HK-2 (cell line): ENCODE results near the gene MBD1.
A peak's percentile ranks its signal among the peaks of the same experiment; 100 is the strongest.
"Not testable (repeated sequence)": the region's sequence is repeated elsewhere in the genome, so short reads cannot be mapped to it uniquely, and the experiment has no call there.

ENCODE experiments used
- DNase-seq: peaks from one replicate; pipeline ENCODE4 v3.0.0-alpha.2; 2018; ENCODE audit not compliant: unreplicated experiment

Gene MBD1

GRCh38 chr18:50281295-50281971 lies at the start of gene MBD1:
Gene MBD1, minus strand, starts transcription at chr18:50281523. Its CDS starts 1,531 bp downstream, at chr18:50279992.
- DNase-seq = peak; percentile 89

- DNase-seq = no peak
Measured at GRCh38 chr18:50330176-50330575, 48.9 kb upstream of the MBD1 start.

DNA sequence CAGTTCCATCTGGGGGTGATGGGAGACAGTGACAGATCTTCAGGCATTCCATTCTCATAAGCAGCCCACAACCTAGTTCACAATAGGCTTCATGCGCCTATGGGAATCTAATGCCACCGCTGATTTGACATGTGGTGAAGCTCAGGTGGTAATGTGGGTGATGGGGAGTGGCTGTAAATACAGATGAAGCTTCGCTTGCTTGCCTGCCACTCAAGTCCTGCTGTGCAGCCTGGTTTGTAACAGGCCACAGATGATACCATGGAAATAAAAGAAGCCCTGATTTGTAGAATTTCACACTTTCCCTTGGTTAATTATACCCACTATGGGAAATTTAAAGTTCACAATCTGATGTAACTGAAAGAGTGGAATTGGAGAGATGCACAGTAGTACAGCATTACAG lies 46.7 kb upstream of the MBD1 start:
- no peak for DNase-seq

DNA sequence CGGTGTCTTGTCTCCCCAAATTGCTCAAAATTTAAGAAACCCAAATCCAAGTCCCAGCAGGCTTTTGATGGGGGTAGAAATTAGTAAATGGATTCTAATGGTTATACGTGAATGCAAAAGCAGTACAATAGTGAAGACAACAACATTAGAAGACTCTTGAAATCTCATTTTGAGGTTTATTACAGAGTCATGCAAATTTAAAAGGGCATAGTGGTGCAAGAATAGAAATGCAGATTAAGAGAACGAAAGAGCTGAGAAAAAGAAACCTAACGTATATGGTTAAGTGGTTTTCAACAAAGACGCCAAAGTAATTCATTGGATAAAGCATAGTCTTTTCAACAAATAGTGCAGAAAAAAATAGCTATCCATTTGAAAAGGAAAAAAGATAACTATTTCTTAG lies 39.4 kb upstream of the MBD1 start:
- DNase-seq = no peak

DNA sequence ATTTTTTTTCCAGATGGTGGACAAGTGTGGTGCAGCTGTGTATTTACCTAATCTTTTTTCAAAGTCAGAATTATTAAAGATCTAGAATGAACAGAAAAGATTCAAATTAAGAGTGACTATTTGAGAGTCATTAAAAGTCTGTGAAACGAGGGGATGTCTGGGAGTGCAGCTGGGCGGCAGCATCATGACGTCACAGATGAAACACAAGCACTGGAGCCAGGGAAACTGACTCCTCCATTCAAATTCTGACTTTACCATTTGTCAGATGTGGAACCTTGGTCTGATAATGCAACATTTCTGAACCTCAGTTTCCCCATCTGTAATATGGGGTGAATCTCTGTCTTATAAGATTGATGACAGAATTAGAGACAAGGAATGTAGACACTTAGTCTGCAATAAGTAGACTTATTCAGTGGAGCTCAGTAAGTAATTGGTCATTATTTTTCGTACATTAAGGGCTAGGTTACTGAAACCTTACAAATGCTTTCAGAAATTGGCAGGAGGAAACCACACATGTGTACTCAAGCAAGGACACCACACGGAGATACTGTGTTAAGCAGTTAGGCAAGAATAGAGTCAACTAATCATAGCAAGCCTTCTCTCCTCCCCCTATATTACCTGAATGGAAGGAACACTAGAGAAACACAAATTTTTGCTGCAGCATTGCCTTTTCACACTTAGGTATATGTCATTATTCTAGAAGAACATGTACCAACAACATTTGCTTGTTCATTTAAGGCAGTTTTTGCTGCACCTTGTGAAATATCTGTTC lies 34.0 kb upstream of the MBD1 start:
- no peak for DNase-seq

DNA sequence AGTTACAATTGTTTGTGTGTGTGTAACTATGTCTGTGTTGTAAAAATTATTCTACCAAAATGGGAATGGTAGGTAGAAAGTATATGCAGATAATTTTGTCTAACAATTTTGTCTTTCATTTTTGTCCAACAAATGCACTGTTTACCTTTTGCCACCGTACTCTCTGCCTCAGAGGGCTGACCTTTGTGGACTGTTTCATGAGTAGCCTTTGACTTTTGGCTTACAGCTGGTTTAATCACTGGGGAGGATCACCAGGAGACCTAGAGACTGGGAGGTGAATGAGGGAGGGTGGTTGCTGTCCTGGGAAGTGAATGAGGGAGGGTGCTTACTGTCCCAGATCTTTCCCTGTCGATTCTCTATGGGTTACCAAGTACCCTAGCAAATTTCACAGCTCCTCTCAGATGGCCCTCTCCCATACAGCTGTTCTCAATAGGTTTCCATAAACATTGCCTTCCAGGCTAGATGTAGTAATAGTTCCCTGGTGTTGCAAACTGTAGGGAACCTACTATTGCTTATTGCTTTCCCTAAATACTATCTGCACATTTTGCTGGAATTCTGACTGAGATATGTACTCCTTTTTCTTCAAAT lies 32.6 kb upstream of the MBD1 start:
- no peak for DNase-seq

GRCh38 chr18:50313031-50313607 lies 31.8 kb upstream of the MBD1 start:
- DNase-seq = no peak

GRCh38 chr18:50312296-50313030 lies 31.1 kb upstream of the MBD1 start:
- DNase-seq = no peak

- DNase-seq = no peak
Measured at GRCh38 chr18:50311650-50312049, 30.3 kb upstream of the MBD1 start.

GRCh38 chr18:50310080-50310479 lies 28.8 kb upstream of the MBD1 start:
- DNase-seq = no peak

- DNase-seq = not testable (repeated sequence)
Measured at GRCh38 chr18:50308851-50309250, 27.5 kb upstream of the MBD1 start.

GRCh38 chr18:50307738-50308470 lies 26.6 kb upstream of the MBD1 start:
- DNase-seq = peak; percentile 67

DNA sequence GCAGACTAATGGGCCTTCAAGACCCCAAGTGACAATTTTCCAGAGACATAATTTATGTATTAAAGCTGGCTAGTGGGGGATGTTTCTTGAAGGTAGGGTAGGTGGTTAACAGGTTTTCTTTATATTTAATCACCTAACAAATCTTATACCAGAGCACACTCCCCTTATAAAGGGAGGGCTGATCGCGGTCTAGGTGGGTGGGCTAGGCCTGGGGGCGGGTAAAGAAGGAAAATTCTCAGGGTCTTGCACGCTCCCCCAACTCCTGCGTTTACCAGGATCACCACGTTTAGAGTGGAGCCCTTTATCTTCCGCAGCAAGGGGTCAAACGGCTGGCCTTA lies 26.0 kb upstream of the MBD1 start:
- no peak for DNase-seq

GRCh38 chr18:50306944-50307343 lies 25.6 kb upstream of the MBD1 start:
- peak; percentile 3 for DNase-seq

- no peak for DNase-seq
Measured at GRCh38 chr18:50301074-50301473, 19.8 kb upstream of the MBD1 start.

GRCh38 chr18:50299626-50300388 lies 18.5 kb upstream of the MBD1 start:
- no peak for DNase-seq

GRCh38 chr18:50298443-50299284 lies 17.3 kb upstream of the MBD1 start:
- DNase-seq = no peak

DNA sequence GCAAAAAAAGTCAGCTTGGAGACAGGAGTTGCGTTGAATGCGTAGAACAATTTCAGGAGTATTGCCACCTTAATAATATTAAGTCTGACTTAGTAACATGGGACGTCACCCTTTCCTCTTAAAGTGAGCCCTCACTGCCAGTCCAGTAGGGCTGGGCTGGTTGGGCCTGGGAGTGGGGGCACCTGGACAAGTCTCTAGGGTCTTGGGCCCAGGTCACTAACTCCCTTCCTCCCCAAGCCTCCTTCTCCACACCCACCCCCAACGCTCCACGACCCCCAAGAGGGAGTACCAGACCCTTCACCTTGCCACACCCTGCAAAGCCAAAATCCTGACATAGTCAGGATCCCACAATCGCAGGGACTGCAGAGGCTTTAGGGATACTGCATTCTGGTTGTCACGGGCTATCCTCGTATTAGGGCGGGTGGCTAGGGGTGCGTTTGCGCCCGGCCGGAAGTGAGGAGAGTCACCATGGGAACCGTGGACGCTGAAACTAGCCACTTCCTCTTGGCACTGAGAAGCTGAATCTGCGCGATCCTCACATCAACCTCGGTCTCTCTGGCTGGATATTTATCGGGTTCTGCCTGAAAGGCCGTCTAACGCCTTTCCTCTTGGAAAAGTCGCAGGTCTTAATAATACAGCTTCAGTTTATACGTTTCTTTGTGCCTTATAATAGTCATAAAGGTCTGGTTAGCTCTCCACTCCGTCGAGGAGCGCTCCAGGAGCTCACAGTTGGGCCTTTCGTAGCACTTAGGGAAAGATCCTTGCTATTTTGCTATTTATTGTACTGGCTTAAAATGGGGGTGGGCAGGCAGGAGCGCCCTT lies 16.5 kb upstream of the MBD1 start:
- DNase-seq = peak; percentile 41

DNA sequence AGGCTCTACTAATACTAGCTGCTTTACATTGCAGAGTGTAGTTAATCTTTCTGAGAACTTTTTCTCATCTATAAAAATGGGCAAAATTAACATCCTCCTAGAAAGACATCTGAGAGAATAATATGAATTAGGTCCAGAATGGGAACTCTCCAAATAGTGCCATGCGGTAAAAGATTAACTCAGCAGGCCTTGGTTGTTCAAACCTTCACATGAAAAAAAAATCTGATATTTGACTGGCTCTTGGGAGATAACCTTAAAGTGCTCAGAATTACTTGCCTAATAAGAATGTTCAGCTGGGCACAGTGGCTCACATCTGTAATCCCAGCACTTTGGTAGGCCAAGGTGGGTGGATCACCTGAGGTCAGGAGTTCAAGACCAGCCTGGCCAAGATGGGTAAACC lies 11.7 kb upstream of the MBD1 start:
- DNase-seq = no peak
